Naive thymus-derived CD4-positive, alpha-beta T cell (primary cell): Measurements from ENCODE around the gene NRM. TPM values are rescaled to one million over a fixed set of nuclear protein-coding genes. Genes with fewer than 3 reads are reported as not detected.

Experiments used
- ATAC-seq: fragments of 150-1000 bp; cut with Tn5 transposase; 2 replicates; pipeline ENCODE4 v1.10.0; 2021; ENCODE audit warnings: mild to moderate bottlenecking, moderate library complexity
- CTCF ChIA-PET: fragments of 350-600 bp; sonication (Branson Sonifier 250); formaldehyde crosslinking; loops from one replicate; lab custom pipeline; 2021; ENCODE audit warnings: antibody characterized with exemption; lab: Charles Lee
- POLR2A ChIA-PET: fragments of 350-600 bp; sonication (Branson Sonifier 250); formaldehyde crosslinking; loops from one replicate; lab custom pipeline; 2021; ENCODE audit warnings: antibody characterized with exemption, inconsistent platforms; lab: Charles Lee
- DNase-seq, 9 donors: peaks; one replicate each; pipeline versions ENCODE4 v3.0.0 to v3.0.0-alpha.2; 2020 to 2022; ENCODE audit warnings: mixed read lengths in 1 of 9
- H3K27ac ChIP-seq: one replicate; pipeline ENCODE4 v1.7.0; 2013; ENCODE audit warnings: mild to moderate bottlenecking, low read depth, low read length, moderate library complexity
- H3K27me3 ChIP-seq, 2 donors: one replicate each; pipeline ENCODE4 v1.7.0; 2013; ENCODE audit warnings: low read length in 2 of 2, mild to moderate bottlenecking in 2 of 2, moderate library complexity in 2 of 2; ENCODE audit not compliant: control insufficient read depth in 2 of 2, insufficient read depth in 2 of 2
- H3K36me3 ChIP-seq, 3 experiments: 1 replicate in 2 of 3; 2 replicates in 1 of 3; pipeline ENCODE4 v1.7.0; 2013; ENCODE audit warnings: low read length in 3 of 3, mild to moderate bottlenecking in 3 of 3, moderate library complexity in 1 of 3; ENCODE audit not compliant: insufficient read depth in 3 of 3, control insufficient read depth in 2 of 3
- H3K4me1 ChIP-seq, 2 donors: one replicate each; pipeline ENCODE4 v1.7.0; 2013; ENCODE audit warnings: low read length in 2 of 2, mild to moderate bottlenecking in 2 of 2, moderate library complexity in 1 of 2; ENCODE audit not compliant: control insufficient read depth in 2 of 2, insufficient read depth in 2 of 2
- H3K4me3 ChIP-seq: 2 replicates; pipeline ENCODE4 v1.7.0; 2013; ENCODE audit warnings: mild to moderate bottlenecking, low read length
- H3K9me3 ChIP-seq, 3 experiments: 1 replicate in 2 of 3; 2 replicates in 1 of 3; pipeline ENCODE4 v1.7.0; 2013; ENCODE audit warnings: low read length in 3 of 3; ENCODE audit not compliant: control insufficient read depth in 2 of 3
- H3K27ac Mint-ChIP-seq, 9 donors: one replicate each; pipeline ENCODE4 v1.8.0; 2020 to 2022; ENCODE audit warnings: mixed read lengths in 9 of 9, mild to moderate bottlenecking in 8 of 9, moderate library complexity in 5 of 9, inconsistent platforms in 2 of 9
- H3K27me3 Mint-ChIP-seq, 5 donors: one replicate each; pipeline ENCODE4 v1.8.0; 2021 to 2022; ENCODE audit warnings: mixed read lengths in 5 of 5, mild to moderate bottlenecking in 1 of 5
- H3K36me3 Mint-ChIP-seq, 5 donors: one replicate each; pipeline ENCODE4 v1.8.0; 2020 to 2022; ENCODE audit warnings: mixed read lengths in 5 of 5, mild to moderate bottlenecking in 3 of 5, inconsistent platforms in 1 of 5
- H3K4me1 Mint-ChIP-seq, 7 donors: one replicate each; pipeline ENCODE4 v1.8.0; 2020 to 2022; ENCODE audit warnings: mixed read lengths in 7 of 7, mild to moderate bottlenecking in 3 of 7, inconsistent platforms in 1 of 7
- H3K4me3 Mint-ChIP-seq, 10 donors: one replicate each; pipeline ENCODE4 v1.8.0; 2020 to 2022; ENCODE audit warnings: mild to moderate bottlenecking in 10 of 10, mixed read lengths in 10 of 10, moderate library complexity in 6 of 10, inconsistent platforms in 2 of 10
- H3K9me3 Mint-ChIP-seq, 11 donors: one replicate each; pipeline ENCODE4 v1.8.0; 2020 to 2022; ENCODE audit warnings: mixed read lengths in 11 of 11, mild to moderate bottlenecking in 4 of 11, inconsistent platforms in 1 of 11, moderate library complexity in 1 of 11
- intact Hi-C, 2 donors: fragments of 100-400 bp; cut with micrococcal nuclease; formaldehyde crosslinking; loops; one replicate each; pipeline ENCODE4 v1.15.1; 2023
- polyA plus RNA-seq, 2 donors: library from polyadenylated mRNA; unstranded; fragments of 300-500 nt; fragmentation: Illumina TruSeq; gene quantifications; one replicate each; pipeline ENCODE4 v1.2.3, GENCODE V29; 2021
- total RNA-seq, 6 experiments: library from RNA in 5 of 6; stranded (reverse) in 5 of 6; gene quantifications; 1 replicate in 5 of 6; 2 replicates in 1 of 6; pipeline ENCODE4 v1.2.3 and lab custom pipeline; 2021 to 2026

Gene NRM
- total and polyA plus RNA-seq, 7 experiments from 2014 or later, result 2.3 to 29.4 (median 6.3) TPM

GRCh38 chr6:30688569-30688968, 2.2 kb downstream of the NRM start:
- Mint-ChIP-seq H3K4me1 (peaks cover 45 to 56% (median 48%) of the 10 kb centered on the region in 7 donors), H3K27me3 (no peaks in the 10 kb centered on the region), H3K36me3 (peaks cover 6 to 34% (median 9%) of the 10 kb centered on the region in 5 donors), H3K9me3 (peaks cover 0 to 5% (median 0%) of the 10 kb centered on the region in 11 donors), H3K4me3 (peak overlapping the region; percentile 90 to 100 (median 97)), H3K27ac (peak overlapping the region; percentile 65 to 99 (median 92))
- ChIA-PET POLR2A (interaction anchor here (0.6 to 5.3 kb wide), 12 partner anchors 7 to 723 kb away, joined by 3 to 38 read pairs (median 4); partner anchors contain the start of genes FLOT1, MDC1 and MRPS18B), CTCF (interaction anchor here (0.9 to 2.7 kb wide), 5 partner anchors 29 to 43 kb away, joined by 3 to 10 read pairs (median 4); partner anchors contain the start of gene MDC1)
- Histone ChIP-seq H3K36me3 (peaks cover 0 to 27% (median 0%) of the 10 kb centered on the region in 3 experiments), H3K4me3 (no peak overlapping the region), H3K27ac (peak overlapping the region; percentile 95), H3K9me3 (no peaks in the 10 kb centered on the region), H3K4me1 (peaks cover 21 to 31% of the 10 kb centered on the region in 2 donors), H3K27me3 (no peaks in the 10 kb centered on the region)
- DNase-seq, result no peak
- ATAC-seq, result no peak
- intact Hi-C loops, result no loop called here

- Histone ChIP-seq H3K4me3 (peak overlapping the region; percentile 98), H3K27ac (peak overlapping the region; percentile 95), H3K4me1 (peaks cover 21 to 31% of the 10 kb centered on the region in 2 donors), H3K9me3 (no peaks in the 10 kb centered on the region), H3K27me3 (no peaks in the 10 kb centered on the region), H3K36me3 (peaks cover 0 to 34% (median 0%) of the 10 kb centered on the region in 3 experiments)
- peaks cover 45 to 56% (median 48%) of the 10 kb centered on the region in 7 donors for H3K4me1 Mint-ChIP-seq
- H3K36me3 Mint-ChIP-seq, result peaks cover 6 to 41% (median 11%) of the 10 kb centered on the region in 5 donors
- CTCF ChIA-PET, result interaction anchor here (0.8 to 2.7 kb wide), 5 partner anchors 9 to 43 kb away, joined by 3 to 10 read pairs (median 3); partner anchors contain the start of gene MDC1
- H3K4me3 Mint-ChIP-seq, result peak overlapping the region; percentile 90 to 100 (median 97)
- intact Hi-C loops, result loop anchor here in 1 of 2 donors (1.0 kb wide), 1 partner anchor 71 kb away; the partner anchor contains the start of genes MRPS18B and PPP1R10
- H3K27me3 Mint-ChIP-seq, result no peaks in the 10 kb centered on the region
- peak overlapping the region; percentile 65 to 99 (median 92) for H3K27ac Mint-ChIP-seq
- H3K9me3 Mint-ChIP-seq, result peaks cover 0 to 5% (median 0%) of the 10 kb centered on the region in 11 donors
- POLR2A ChIA-PET, result interaction anchor here (0.6 to 5.3 kb wide), 13 partner anchors 7 to 723 kb away, joined by 3 to 38 read pairs (median 3); partner anchors contain the start of genes FLOT1, MDC1, MRPS18B and TUBB
- ATAC-seq, result no peak
- no peak for DNase-seq
Observed at GRCh38 chr6:30687659-30688431, 2.9 kb downstream of the NRM start.

GRCh38 chr6:30686908-30687658, 3.7 kb downstream of the NRM start:
- peaks cover 0 to 5% (median 0%) of the 10 kb centered on the region in 11 donors for H3K9me3 Mint-ChIP-seq
- H3K27ac Mint-ChIP-seq, result peak overlapping the region; percentile 88 to 99 (median 97)
- H3K4me1 ChIP-seq, result peaks cover 21 to 31% of the 10 kb centered on the region in 2 donors
- H3K36me3 Mint-ChIP-seq, result peaks cover 10 to 48% (median 18%) of the 10 kb centered on the region in 5 donors
- ATAC-seq (peak; percentile 58), DNase-seq (peak; percentile 34 to 89 (median 42))
- peak overlapping the region; percentile 95 for H3K27ac ChIP-seq
- H3K36me3 ChIP-seq, result peaks cover 0 to 36% (median 0%) of the 10 kb centered on the region in 3 experiments
- H3K9me3 ChIP-seq, result no peaks in the 10 kb centered on the region
- peak overlapping the region; percentile 98 for H3K4me3 ChIP-seq
- peak overlapping the region; percentile 90 to 100 (median 97) for H3K4me3 Mint-ChIP-seq
- peaks cover 45 to 56% (median 46%) of the 10 kb centered on the region in 7 donors for H3K4me1 Mint-ChIP-seq
- CTCF ChIA-PET, result interaction anchor here (0.8 to 2.7 kb wide), 3 partner anchors 8 to 44 kb away, joined by 3 to 10 read pairs (median 10); no protein-coding TSS in a partner anchor
- H3K27me3 Mint-ChIP-seq, result no peaks in the 10 kb centered on the region
- POLR2A ChIA-PET, result interaction anchor here (0.5 to 3.3 kb wide), 9 partner anchors 8 to 55 kb away, joined by 3 to 23 read pairs (median 4); partner anchors contain the start of genes FLOT1, MDC1 and TUBB
- no peaks in the 10 kb centered on the region for H3K27me3 ChIP-seq
- intact Hi-C loops, result loop anchor here (1.0 kb wide), 2 partner anchors 30 to 70 kb away; partner anchors contain the start of genes MDC1 (in 1 of the 2), MRPS18B (in 1 of the 2) and PPP1R10 (in 1 of the 2)

GRCh38 chr6:30686009-30686907, 4.5 kb downstream of the NRM start, which contains the start of gene PPP1R18:
Gene PPP1R18 (minus strand): TSS chr6:30686645. CDS start chr6:30686018, 627 bp downstream.
- Mint-ChIP-seq H3K9me3 (peaks cover 0 to 5% (median 0%) of the 10 kb centered on the region in 11 donors), H3K4me3 (peak within 1 kb of the TSS; percentile 90 to 100 (median 97)), H3K27me3 (no peaks in the 10 kb centered on the region), H3K4me1 (peaks cover 42 to 54% (median 47%) of the 10 kb centered on the region in 7 donors), H3K27ac (peak within 1 kb of the TSS; percentile 90 to 99 (median 98)), H3K36me3 (peaks cover 13 to 57% (median 19%) of the 10 kb centered on the region in 5 donors)
- Histone ChIP-seq H3K4me1 (peaks cover 17 to 27% of the 10 kb centered on the region in 2 donors), H3K27me3 (no peaks in the 10 kb centered on the region), H3K27ac (peak within 1 kb of the TSS; percentile 95), H3K36me3 (peaks cover 0 to 36% (median 0%) of the 10 kb centered on the region in 3 experiments), H3K4me3 (peak within 1 kb of the TSS; percentile 98), H3K9me3 (no peaks in the 10 kb centered on the region)
- DNase-seq (peak; percentile 54 to 86 (median 68)), ATAC-seq (peak; percentile 67)
- CTCF ChIA-PET, result interaction anchor here (1.3 to 8.9 kb wide), 3 partner anchors 34 to 46 kb away, joined by 3 to 304 read pairs (median 4); partner anchors contain the start of genes MDC1 and TUBB
- POLR2A ChIA-PET, result interaction anchor here (0.6 to 15.7 kb wide), 4 partner anchors 11 to 71 kb away, joined by 3 to 499 read pairs (median 8); partner anchors contain the start of genes DHX16, MDC1 and TUBB
- intact Hi-C loops, result loop anchor here in 1 of 2 donors (1.0 kb wide), 1 partner anchor 31 kb away; the partner anchor contains the start of gene MDC1
